ENCODE results near the gene ACTBL2.
"Not testable (repeated sequence)": the region's sequence is repeated elsewhere in the genome, so short reads cannot be mapped to it uniquely, and the experiment has no call there.

The ACTBL2 gene

GRCh38 chr5:57482671-57483106 is at the start of gene ACTBL2:
TSS of gene ACTBL2 (minus strand) at chr5:57482811. CDS start at chr5:57482707, 104 bp downstream.
- DNase-seq = no peak

- no peak for DNase-seq
Observed at GRCh38 chr5:57531333-57531732, 48.7 kb upstream of the ACTBL2 start.

DNA sequence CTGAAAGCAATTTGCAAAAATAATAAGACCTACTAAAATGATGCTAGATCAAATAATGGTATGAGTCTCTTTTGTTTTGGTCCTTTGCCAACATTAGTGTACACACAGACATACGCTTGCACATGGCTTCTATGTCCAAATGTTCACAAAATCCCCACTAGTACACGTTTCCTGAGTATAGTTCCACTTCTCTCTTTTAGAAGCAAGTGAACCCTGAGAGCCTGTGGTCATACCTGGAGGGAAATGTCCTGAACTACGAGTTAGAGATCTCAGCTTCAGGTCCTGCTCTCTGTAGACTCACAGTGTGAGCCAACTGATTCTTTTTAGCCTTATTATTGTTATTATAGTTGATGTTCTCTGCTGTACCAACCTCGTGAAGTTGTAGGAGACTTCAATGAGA is 47.3 kb upstream of the ACTBL2 start:
- DNase-seq = no peak

DNA sequence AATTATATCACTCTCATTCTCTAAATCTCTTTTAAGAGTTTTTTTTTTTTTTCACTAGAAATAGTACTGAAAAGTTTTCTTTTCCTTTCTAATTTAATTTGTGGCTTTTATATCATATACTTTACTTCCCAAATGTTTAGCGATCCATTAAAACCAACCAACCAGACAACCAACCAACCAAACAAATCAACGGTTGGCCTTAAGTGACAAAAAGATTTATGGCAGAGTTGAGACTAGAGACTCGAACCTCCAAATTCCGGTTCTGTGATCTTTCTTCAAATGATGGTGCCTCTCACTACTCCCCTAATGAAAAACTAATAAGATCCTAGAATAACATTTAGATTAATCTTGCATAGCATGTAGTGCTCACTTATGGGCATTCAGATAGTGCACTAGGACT is 45.3 kb upstream of the ACTBL2 start:
- no peak for DNase-seq

DNA sequence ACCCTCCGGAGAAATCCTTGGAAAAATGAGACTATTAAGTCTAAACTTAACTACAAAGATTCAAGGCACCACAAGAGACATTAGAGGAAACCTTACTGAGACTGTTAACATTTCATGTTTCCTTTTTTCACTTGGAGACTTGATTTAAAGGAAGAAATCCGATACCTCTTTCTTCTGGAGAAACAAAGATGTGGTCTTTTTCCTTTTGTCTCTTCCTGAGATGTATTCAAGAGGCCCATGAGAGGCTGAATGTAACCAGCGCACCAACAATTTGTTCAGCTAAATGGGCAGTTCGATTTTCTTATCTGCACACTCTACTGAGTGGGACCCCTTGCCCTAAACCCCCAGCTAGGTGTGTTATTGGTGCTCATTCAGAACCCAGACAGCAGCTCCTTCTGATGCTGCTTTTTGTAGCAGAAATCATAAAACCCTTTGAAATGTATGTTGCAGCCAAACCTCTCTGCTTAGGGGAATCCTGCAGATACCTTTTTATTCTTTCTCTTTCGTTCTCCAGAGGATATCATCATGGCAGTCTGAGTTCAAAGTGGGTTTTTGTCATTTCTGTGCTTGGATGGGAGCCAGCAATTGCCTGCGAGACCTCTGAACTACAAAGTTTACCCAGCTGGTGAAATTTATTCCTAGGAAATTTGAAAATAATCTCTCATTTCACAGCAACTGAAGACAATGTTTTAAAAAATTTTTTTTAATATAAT is 41.9 kb upstream of the ACTBL2 start:
- no peak for DNase-seq

- DNase-seq = not testable (repeated sequence)
Observed at GRCh38 chr5:57522477-57522876, 39.9 kb upstream of the ACTBL2 start.

GRCh38 chr5:57518415-57518814 is 35.8 kb upstream of the ACTBL2 start:
- not testable (repeated sequence) for DNase-seq

DNA sequence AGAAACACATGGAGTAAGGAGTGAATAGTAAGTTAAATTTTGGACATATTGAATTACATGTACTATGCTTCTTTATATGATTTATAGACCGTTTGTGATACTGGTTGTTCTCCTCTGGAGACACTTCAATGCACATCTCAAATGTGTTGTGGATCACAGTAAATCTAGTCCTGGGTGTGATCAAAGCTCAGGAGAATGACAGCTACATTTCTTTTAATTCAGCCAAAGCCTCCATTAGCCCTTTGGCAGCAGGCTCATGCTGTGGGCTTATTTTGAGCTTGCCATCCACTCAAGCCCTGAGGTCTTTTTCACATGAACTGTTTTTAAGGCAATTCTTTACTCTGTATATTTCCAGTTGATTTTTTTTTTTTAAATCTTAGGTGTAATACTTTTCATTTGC is 34.6 kb upstream of the ACTBL2 start:
- no peak for DNase-seq

GRCh38 chr5:57513785-57514184 is 31.2 kb upstream of the ACTBL2 start:
- DNase-seq = no peak

DNA sequence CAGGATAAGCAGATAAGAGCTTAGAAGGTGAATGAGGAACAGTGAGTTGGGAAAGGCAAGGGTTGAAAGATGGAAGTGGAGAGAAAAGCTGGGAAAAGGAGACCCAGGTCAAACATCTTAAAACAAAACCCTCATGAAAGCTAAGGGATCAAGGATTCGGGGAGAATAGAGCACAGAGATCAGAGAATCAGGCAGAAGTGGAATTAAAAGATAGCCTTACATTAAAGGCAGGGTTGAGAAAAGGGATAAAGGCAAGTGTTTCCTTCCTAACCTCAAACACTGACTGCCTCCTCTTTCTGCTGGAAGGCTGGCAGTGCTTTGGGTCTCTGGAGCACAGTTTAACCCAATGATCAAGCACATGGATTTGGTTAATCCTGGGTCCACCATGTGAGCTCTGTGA is 28.7 kb upstream of the ACTBL2 start:
- no peak for DNase-seq

DNA sequence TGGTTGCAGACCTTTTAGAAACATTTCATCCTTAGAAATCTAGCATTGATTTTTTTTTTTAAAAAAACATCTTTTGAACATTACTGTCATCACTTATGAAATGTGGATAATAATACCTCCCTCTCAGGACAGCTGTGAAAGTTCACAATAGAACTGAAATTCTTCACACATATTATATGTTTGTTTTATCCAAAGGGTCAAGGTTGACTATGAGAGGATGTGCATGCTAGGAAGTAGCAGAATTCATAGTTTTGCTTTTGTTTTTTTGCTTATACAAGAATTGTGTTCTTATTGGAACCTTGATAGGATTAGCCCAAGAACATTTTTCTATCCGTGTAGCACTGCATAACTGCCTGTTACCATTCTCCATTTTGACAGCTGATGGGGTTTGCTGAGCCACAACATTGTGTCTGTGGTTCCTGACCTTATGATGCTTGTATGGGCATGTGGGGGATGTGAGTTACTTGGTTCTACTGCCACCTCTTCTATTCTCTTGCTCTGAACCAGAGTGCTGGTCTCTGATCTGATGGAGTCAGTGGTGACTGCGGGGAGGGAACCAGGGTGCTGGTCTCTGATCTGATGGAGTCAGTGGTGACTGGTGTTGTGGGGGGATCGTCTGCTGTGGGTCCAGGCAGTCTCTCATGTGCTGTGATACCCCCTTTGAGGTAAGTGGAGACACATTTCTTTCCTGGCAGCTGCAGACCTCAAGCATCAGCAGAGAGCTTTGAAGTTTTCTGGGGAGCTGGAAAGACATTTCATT is 27.1 kb upstream of the ACTBL2 start:
- no peak for DNase-seq

- no peak for DNase-seq
Observed at GRCh38 chr5:57508211-57508610, 25.6 kb upstream of the ACTBL2 start.

DNA sequence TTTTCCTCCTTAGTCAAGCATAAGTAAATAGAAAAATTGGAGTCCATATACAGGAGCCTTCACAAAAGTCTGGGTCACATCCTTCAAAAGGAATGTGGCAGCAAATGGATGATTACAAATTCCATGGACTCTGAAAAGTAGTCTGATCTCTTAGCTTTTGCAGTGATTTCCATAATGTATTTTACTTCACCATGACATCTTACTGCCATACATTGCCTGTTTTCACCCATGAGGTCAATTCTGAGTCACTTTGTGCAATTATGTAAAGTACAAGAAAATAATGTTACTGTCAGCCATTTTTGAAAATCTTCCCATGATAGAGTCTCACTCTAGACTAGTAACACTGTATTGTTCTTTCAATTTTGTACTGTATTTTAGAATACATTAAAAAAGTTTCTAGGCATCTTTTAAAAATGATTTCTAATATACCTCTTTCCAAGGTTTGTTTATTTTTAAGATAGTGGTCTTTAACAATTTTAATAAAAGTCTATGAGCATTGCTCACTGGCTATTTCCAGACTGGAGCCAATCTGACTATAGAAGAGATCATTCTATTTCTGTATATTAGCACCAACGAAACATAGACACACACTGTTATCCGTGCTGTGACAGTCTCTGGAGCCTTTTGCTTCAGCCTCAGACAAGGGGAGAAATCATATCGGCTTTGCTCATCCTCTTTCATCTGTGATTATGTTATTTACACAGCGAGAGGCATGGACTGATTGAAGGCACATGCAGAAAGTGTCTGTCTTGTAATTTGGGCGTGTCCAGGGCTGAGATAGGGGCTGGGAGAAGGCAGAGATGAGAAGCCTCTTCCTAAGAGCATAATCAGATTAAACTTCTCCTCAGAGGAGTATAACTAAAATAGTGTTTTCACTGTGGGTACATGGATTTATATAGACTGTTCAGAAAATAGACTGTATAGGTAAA is 22.9 kb upstream of the ACTBL2 start:
- peak; percentile 10 for DNase-seq

DNA sequence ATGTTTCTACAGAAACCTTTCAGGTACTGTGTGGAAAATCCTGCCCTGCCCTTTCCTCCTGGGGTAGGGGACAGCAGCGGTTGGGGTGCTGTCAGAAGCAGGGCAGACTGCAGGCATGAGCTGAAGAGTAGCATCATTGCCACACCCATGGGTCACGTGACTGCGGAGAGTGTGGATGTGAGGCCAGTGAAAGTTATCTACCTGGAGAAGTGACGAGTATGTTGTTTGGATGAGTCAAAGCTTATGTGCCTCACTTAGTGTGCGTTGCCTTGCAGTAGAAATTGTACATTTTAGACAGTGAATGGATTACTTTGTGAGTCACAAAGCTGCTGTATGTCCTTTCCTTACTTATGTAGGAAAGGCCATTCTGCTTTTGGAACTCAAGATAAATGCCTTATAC is 21.7 kb upstream of the ACTBL2 start:
- no peak for DNase-seq

- no peak for DNase-seq
Observed at GRCh38 chr5:57503433-57503832, 20.8 kb upstream of the ACTBL2 start.

- DNase-seq = peak; percentile 22
Observed at GRCh38 chr5:57501414-57502201, 19.0 kb upstream of the ACTBL2 start.

DNA sequence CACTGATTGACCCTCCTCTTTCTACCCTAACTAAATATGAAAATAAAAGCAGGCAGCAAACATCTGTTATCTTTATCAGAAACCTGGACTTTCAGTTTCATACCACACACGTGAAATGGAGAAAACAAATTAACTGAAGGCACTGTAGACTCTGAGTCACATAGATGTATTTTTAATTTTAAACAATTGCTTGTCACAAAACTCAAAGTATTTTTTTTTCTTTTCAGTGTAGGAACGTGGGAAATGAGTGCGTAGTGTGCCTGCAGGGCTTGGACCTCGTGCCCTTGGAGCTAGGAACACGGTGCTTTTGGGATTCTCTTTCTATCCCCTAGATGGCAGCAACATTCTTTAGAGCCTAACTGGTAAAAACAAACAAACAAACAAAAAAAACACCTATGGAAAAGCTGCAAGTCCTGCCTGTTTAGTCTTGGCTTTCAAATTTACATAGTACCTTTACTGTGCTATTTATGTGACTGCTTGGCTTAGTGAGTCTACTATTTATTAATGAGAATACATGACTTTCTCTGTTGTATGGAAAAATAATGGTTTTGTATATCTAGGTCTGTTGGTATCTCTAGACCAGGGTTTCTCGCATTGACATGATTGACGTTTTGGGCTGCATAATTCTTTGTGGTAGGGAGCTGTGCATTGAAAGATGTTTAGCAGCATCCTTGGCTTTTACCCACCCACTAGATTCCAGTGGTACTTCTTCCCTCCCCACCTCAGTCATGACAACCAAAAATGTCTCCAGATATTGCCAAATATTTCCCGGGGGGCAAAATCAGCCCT is 16.8 kb upstream of the ACTBL2 start:
- DNase-seq = peak; percentile 70

DNA sequence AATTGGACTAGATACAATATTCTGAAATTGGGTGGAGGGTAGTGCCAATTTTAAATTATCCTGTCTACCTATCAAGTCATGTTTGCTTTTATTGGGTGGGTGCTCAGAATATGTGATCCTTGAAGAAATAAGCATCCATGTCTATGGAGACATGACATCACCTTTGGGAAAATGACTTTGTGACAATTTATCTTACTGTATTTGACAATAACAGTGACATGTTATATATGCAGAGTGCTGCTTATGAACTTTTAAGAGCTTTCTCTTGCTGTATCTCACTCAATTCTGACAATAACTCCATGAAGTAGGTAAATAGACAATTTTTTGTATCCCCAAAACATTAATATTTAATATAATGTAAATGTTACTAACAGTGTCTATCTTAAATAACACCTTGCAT is 15.1 kb upstream of the ACTBL2 start:
- no peak for DNase-seq

DNA sequence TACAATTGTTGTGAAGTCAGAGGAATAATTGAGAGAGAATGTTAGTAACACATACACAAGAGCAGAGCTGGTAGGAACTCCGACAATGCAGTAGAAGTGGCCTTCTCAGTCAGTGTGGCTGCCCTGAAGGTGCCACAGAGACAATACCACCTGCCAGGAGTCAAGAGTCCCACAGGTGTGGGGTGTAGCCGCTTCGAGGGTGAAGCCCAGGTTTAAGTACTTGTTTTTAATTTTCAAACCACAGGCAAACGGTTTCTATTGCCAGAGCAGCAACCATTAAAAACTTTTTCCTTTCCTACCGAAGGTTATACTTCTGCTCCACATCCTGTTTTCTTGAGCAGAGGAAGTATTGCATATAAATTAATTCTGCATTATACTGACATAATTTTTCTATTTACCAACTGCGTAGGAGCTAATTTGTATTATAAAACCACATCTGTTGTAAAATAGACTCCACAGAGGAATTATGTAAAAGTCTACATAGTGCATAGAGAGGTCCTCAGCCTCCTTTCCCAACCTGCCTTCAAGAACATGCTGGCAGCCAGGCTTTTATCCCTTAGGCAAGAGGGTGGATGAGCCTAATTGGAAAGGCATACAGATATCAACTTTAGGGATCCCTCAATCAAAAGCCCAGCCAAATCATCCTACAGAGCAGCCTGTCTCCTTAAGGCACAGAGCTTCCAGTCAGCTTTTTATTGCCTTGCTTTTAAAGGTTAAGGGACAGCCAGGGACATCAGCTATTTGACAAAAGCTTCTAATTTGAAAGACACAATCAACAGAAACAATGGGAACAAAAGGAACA is 12.9 kb upstream of the ACTBL2 start:
- DNase-seq = no peak

Measured in eye (tissue), 1 donor.